HepG2 (cell line): Measurements from ENCODE around the gene C13orf46. TPM values are rescaled to one million over a fixed set of nuclear protein-coding genes. Genes with fewer than 3 reads are reported as not detected.

Experiments used
- ATAC-seq: fragments of 200-7000 bp; cut with Tn5 transposase; 3 replicates; pipeline ENCODE4 v1.9.1; 2020; ENCODE audit warnings: mild to moderate bottlenecking, moderate library complexity
- BruUV-seq: library from RNA; stranded (reverse); fragments of 400-500 nt; replicated peaks from 2 replicates; lab custom pipeline; 2021; lab: Mats Ljungman, UMichigan
- CTCF ChIA-PET: fragments of 300-600 bp; formaldehyde crosslinking; extraction: SDS; loops from one replicate; lab custom pipeline; 2021; ENCODE audit warnings: low total read pairs, inconsistent platforms, low intra/inter-chr PET ratio; lab: Yijun Ruan, JAX
- POLR2A ChIA-PET: fragments of 350-600 bp; sonication (Branson Sonifier 250); formaldehyde crosslinking; loops from one replicate; lab custom pipeline; 2020; ENCODE audit warnings: antibody characterized with exemption, inconsistent platforms; lab: Yijun Ruan, JAX
- DNase-seq: peaks from one replicate; pipeline ENCODE4 v3.0.0-alpha.2; 2015; ENCODE audit warnings: low spot score
- FAIRE-seq: peaks from 3 replicates; lab custom pipeline; 2011; peaks lifted over from hg19 to GRCh38; lab: Jason Lieb, UNC
- H2AFZ ChIP-seq: one replicate; pipeline ENCODE4 v1.6.1; 2011; ENCODE audit warnings: low read length, inconsistent platforms
- H3K27ac ChIP-seq: fragments of 300-600 bp; 3 replicates; pipeline ENCODE4 v1.8.0; 2011; ENCODE audit warnings: mixed run types, mild to moderate bottlenecking, mixed read lengths, low read length, inconsistent platforms; ENCODE audit not compliant: insufficient read depth; ENCODE audit errors: extremely low read length
- H3K27me3 ChIP-seq, 2 experiments: fragments of 200-600 bp in 1 of 2; 2 replicates in 1 of 2; 3 replicates in 1 of 2; pipeline versions ENCODE4 v1.6.0 to v1.8.0; 2011; ENCODE audit warnings: low read length in 2 of 2, mild to moderate bottlenecking in 2 of 2, moderate library complexity in 2 of 2, inconsistent platforms in 1 of 2; ENCODE audit not compliant: insufficient read depth in 2 of 2, control insufficient read depth in 1 of 2
- H3K36me3 ChIP-seq, 2 experiments: fragments of 200-600 bp in 1 of 2; replicated peaks in 1 of 2; 2 replicates in 1 of 2; 3 replicates in 1 of 2; pipeline versions ENCODE4 v1.5.1 to v1.8.0; 2011; ENCODE audit warnings: low read length in 2 of 2, inconsistent platforms in 1 of 2; ENCODE audit not compliant: insufficient read depth in 2 of 2, control insufficient read depth in 1 of 2
- H3K4me1 ChIP-seq: 2 replicates; pipeline ENCODE4 v1.5.1; 2012; ENCODE audit warnings: low read length, inconsistent platforms; ENCODE audit not compliant: insufficient read depth
- H3K4me2 ChIP-seq: 2 replicates; pipeline ENCODE4 v1.6.0; 2011; ENCODE audit warnings: low read depth, low read length, inconsistent platforms
- H3K4me3 ChIP-seq, 3 experiments: fragments of 200-600 bp in 1 of 3; sonication (generic), shearing (Covaris generic) in 1 of 3; replicated peaks in 1 of 3; 2 replicates each; pipeline ENCODE4 v1.5.1; 2011 to 2016; ENCODE audit warnings: low read length in 3 of 3, inconsistent platforms in 2 of 3, low read depth in 2 of 3, mild to moderate bottlenecking in 2 of 3, control low read depth in 1 of 3, mixed read lengths in 1 of 3; ENCODE audit not compliant: insufficient read depth in 1 of 3
- H3K79me2 ChIP-seq: one replicate; pipeline ENCODE4 v1.6.1; 2011; ENCODE audit warnings: low read length, inconsistent platforms; ENCODE audit not compliant: insufficient read depth
- H3K9ac ChIP-seq: 2 replicates; pipeline ENCODE4 v1.6.0; 2011; ENCODE audit warnings: mild to moderate bottlenecking, low read depth, low read length, inconsistent platforms; ENCODE audit not compliant: insufficient read depth
- H3K9me3 ChIP-seq: 2 replicates; pipeline ENCODE4 v1.5.1; 2012; ENCODE audit warnings: mild to moderate bottlenecking, low read length
- H4K20me1 ChIP-seq: 2 replicates; pipeline ENCODE4 v1.6.0; 2011; ENCODE audit warnings: inconsistent platforms, mild to moderate bottlenecking, low read length, moderate library complexity; ENCODE audit not compliant: insufficient read depth
- CEBPB ChIP-seq: IDR thresholded peaks from 2 replicates; pipeline ENCODE4 v1.6.1; 2011; ENCODE audit warnings: low read depth, low read length, improper control_type of control experiment, borderline replicate concordance
- FIP1L1 ChIP-seq: fragments of 200-400 bp; formaldehyde crosslinking; IDR thresholded peaks from 2 replicates; pipeline ENCODE4 v1.6.1; 2018; ENCODE audit warnings: low read depth, mild to moderate bottlenecking, low read length, moderate library complexity, borderline replicate concordance; ENCODE audit not compliant: insufficient read depth
- GMEB2 ChIP-seq: IDR thresholded peaks from 2 replicates; pipeline ENCODE4 v1.6.1; 2016; ENCODE audit warnings: missing biosample characterization, missing genetic modification reagents, low read depth
- ISX ChIP-seq: sonication (generic); formaldehyde crosslinking; conservative IDR thresholded peaks from 2 replicates; pipeline ENCODE4 v1.5.0; 2020; ENCODE audit warnings: missing genetic modification reagents
- KAT2B ChIP-seq: fragments of 150-350 bp; IDR thresholded peaks from 2 replicates; pipeline ENCODE4 v1.6.1; 2014; ENCODE audit warnings: low read depth, low read length, borderline replicate concordance
- MZF1 ChIP-seq: sonication (generic); formaldehyde crosslinking; IDR thresholded peaks from 2 replicates; pipeline ENCODE4 v1.8.1; 2023; ENCODE audit warnings: mild to moderate bottlenecking, missing genetic modification reagents, borderline replicate concordance
- NR3C1 ChIP-seq: sonication (generic); formaldehyde crosslinking; IDR thresholded peaks from 2 replicates; pipeline ENCODE4 v1.4.0; 2020; ENCODE audit warnings: missing genetic modification reagents
- POLR2AphosphoS2 ChIP-seq: IDR thresholded peaks from 2 replicates; pipeline ENCODE4 v1.6.1; 2011; ENCODE audit warnings: low read depth, low read length, improper control_type of control experiment
- SRSF9 ChIP-seq: fragments of 200-400 bp; formaldehyde crosslinking; IDR thresholded peaks from 2 replicates; pipeline ENCODE4 v1.6.1; 2018; ENCODE audit warnings: borderline replicate concordance, mild to moderate bottlenecking, low read depth, low read length; ENCODE audit not compliant: insufficient read depth, poor library complexity, severe bottlenecking
- ZBTB21 ChIP-seq: sonication (generic); formaldehyde crosslinking; IDR thresholded peaks from 2 replicates; pipeline ENCODE4 v1.4.0; 2020; ENCODE audit warnings: missing genetic modification reagents
- ZNF577 ChIP-seq: sonication (generic); formaldehyde crosslinking; IDR thresholded peaks from 2 replicates; pipeline ENCODE4 v1.4.0; 2020; ENCODE audit warnings: mild to moderate bottlenecking, low read depth, missing genetic modification reagents, borderline replicate concordance
- ZNF614 ChIP-seq: IDR thresholded peaks from 2 replicates; pipeline ENCODE4 v1.6.1; 2018; ENCODE audit warnings: missing biosample characterization, missing genetic modification reagents, inconsistent platforms, borderline replicate concordance
- ZNF670 ChIP-seq: sonication (generic); formaldehyde crosslinking; IDR thresholded peaks from 2 replicates; pipeline ENCODE4 v1.8.0; 2022; ENCODE audit warnings: mild to moderate bottlenecking, missing genetic modification reagents, borderline replicate concordance
- ZNF792 ChIP-seq: IDR thresholded peaks from 2 replicates; pipeline ENCODE4 v1.6.1; 2016
- WGBS: methylation state at CpG from one replicate; pipeline ENCODE4 v1.1.6; 2017; ENCODE audit warnings: low lambda C conversion rate; 5-methylcytosine and 5-hydroxymethylcytosine counted together
- in situ Hi-C: cut with HindIII; loops from 2 replicates; pipeline ENCODE4 v1.10.0; 2017; ENCODE audit warnings: low pct_unique_long_range_greater_than_20kb; ENCODE audit not compliant: extremely low pct_ligation_motif_present
- intact Hi-C: fragments of 100-400 bp; cut with micrococcal nuclease; formaldehyde crosslinking; loops from one replicate; pipeline ENCODE4 v1.10.0; 2022; ENCODE audit not compliant: unreplicated experiment
- polyA plus RNA-seq, 8 experiments: library from polyadenylated mRNA; depleted of rRNA in 3 of 8; stranded (reverse) in 7 of 8; unstranded in 1 of 8; fragments of >200 nt; fragmentation: Illumina TruSeq in 4 of 8; extraction: Trizol in 4 of 8; gene quantifications; 2 replicates each; pipeline versions ENCODE4 v1.2.1 to v1.2.3, GENCODE V29; 2011 to 2016; ENCODE audit warnings: low read depth in 4 of 8, missing spikeins in 1 of 8, mixed read lengths in 1 of 8; ENCODE audit not compliant: insufficient read depth in 1 of 8
- total RNA-seq, 5 experiments: library from RNA; depleted of rRNA; stranded (reverse); fragments of >200 nt; fragmentation: Illumina TruSeq; extraction: Trizol; gene quantifications; 2 replicates each; pipeline ENCODE4 v1.2.3, GENCODE V29; 2016; ENCODE audit warnings: low read depth in 1 of 5
- TF ChIP-seq, protein P1 (sequence below): IDR thresholded peaks from 2 replicates; pipeline ENCODE4 v1.6.1; 2016; ENCODE audit warnings: missing genetic modification reagents, missing compliant biosample characterization

C13orf46 gene
- total and polyA plus RNA-seq, 2 of the 13 experiments (the other 11 are each of a cell fraction or from before 2014, with no cell fraction given) = 0.01 TPM; not detected in 1

- intact Hi-C loops = no loop called here
- H4K20me1 ChIP-seq = no peaks in the 10 kb centered on the region
- H3K9me3 ChIP-seq = no peaks in the 10 kb centered on the region
- FAIRE-seq = no peak
- no peaks in the 10 kb centered on the region for H3K79me2 ChIP-seq
- 49% methylated on average over 10 of the region's 23 CpGs for WGBS
- CTCF ChIA-PET = no interaction called here
- no peaks in the 10 kb centered on the region for H3K36me3 ChIP-seq
- H3K9ac ChIP-seq = no peak overlapping the region
- POLR2A ChIA-PET = no interaction called here
- H3K27me3 ChIP-seq = peaks cover 2 to 31% of the 10 kb centered on the region in 2 experiments; a peak in 2 of 5 replicates
- H3K4me1 ChIP-seq = no peaks in the 10 kb centered on the region
- no peak for DNase-seq
- no peak for TF ChIP-seq NR3C1
- no peak for TF ChIP-seq KAT2B
- TF ChIP-seq ZNF614 (CRISPR knock-in tag) = no peak
- TF ChIP-seq SRSF9 = no peak
- no peak for TF ChIP-seq ZBTB21 (CRISPR knock-in tag)
- no peak for TF ChIP-seq ISX (CRISPR knock-in tag)
- TF ChIP-seq ZNF670 = no peak
- TF ChIP-seq CEBPB = no peak
- TF ChIP-seq MZF1 (CRISPR knock-in tag) = no peak
- no peak for TF ChIP-seq GMEB2 (CRISPR knock-in tag)
- TF ChIP-seq ZNF792 (CRISPR knock-in tag) = no peak
- no peak for TF ChIP-seq ZNF577
- TF ChIP-seq FIP1L1 = no peak
- TF ChIP-seq POLR2AphosphoS2 = no peak
- TF ChIP-seq, protein P1, sequence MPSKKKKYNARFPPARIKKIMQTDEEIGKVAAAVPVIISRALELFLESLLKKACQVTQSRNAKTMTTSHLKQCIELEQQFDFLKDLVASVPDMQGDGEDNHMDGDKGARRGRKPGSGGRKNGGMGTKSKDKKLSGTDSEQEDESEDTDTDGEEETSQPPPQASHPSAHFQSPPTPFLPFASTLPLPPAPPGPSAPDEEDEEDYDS = no peak
- TF ChIP-seq, all 625 proteins: peak for 0
- Histone ChIP-seq H2AFZ (no peak overlapping the region), H3K4me2 (no peak overlapping the region), H3K27ac (no peak overlapping the region), H3K4me3 (no peak overlapping the region)
- ATAC-seq = no peak; the same call in 2 of the 3 replicates
- in situ Hi-C loops = no loop called here
- no TSS peak for BruUV-seq
Observed at GRCh38 chr13:113995051-113995601, 21.2 kb upstream of the C13orf46 start.
